GM19463 (cell line): ENCODE measurements around the gene CCDC15.
"Not testable (repeated sequence)": the region's sequence is repeated elsewhere in the genome, so short reads cannot be mapped to it uniquely, and the experiment has no call there.

Source experiments
- ATAC-seq: cut with Tn5 transposase; IDR thresholded peaks from one replicate; pipeline ENCODE4 v1.9.1; 2021; ENCODE audit warnings: mild to moderate bottlenecking, moderate library complexity; ENCODE audit not compliant: unreplicated experiment

The CCDC15 gene

GRCh38 chr11:124942466-124943253, 11.3 kb upstream of the CCDC15 start:
- no peak for ATAC-seq

GRCh38 chr11:124943254-124943616, 10.8 kb upstream of the CCDC15 start:
- no peak for ATAC-seq

GRCh38 chr11:124943741-124944140, 10.3 kb upstream of the CCDC15 start:
- no peak for ATAC-seq

DNA sequence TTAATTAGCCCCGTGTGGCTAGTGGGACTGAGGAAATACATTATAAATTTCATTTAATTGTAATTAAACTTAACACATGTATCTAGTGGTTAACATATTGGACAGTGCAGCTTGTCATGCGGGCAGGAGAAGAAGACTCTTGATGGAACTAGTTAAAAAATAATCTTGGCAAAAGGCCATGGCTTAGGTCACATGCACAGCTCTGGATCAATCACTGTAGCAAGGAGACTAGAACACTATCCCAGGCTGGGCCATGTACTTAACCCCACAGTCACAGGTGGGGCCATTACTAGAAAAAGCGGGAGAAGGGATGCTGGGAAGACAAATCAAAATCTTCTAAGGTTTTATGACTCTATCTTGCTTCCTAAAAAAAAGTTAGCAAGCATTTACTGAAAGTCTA, 9.4 kb upstream of the CCDC15 start:
- no peak for ATAC-seq

- no peak for ATAC-seq
Measured at GRCh38 chr11:124945826-124946225, 8.2 kb upstream of the CCDC15 start.

DNA sequence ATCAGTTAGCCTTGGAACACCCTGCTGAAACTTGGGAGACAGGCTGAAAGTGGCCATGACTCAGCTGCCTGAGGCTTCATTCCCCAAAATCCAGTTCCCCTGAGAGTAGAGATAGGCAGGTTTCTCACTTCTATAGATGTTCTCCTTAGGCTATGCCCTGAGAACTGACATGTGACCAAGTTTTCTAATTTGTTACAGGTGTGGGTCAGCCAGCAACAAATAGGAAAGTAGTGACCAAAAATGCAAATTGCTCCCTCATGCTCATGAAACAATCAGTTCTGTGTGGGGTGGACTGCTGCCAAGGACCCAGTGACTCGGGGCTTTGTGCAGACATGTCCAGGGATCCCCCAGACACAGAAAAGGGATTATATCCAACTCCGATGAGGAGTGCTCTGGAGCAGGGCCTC, 7.3 kb upstream of the CCDC15 start:
- no peak for ATAC-seq

- no peak for ATAC-seq
Measured at GRCh38 chr11:124950601-124951330, 3.2 kb upstream of the CCDC15 start.

DNA sequence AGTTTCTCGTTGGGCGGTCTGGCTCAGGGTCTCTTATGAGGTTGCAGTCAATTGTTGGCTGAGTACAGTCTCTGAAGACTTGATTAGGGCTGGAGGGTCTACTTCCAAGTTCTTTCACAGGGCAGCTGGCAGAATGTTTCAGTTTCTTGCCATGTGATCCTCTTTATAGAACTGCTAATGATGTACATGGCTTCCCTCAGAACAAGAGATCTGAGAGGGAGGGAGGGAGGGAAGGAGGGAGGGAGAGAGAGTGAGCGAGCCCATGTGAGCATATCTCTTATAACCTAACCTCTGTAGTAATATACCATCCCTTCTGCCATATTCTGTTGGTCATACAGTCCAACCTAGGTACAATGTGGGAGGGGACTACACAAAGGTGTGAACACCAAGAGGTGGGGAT, 2.7 kb upstream of the CCDC15 start:
- ATAC-seq: no peak

GRCh38 chr11:124954590-124954955, 571 bp downstream of the CCDC15 start:
- no peak for ATAC-seq

DNA sequence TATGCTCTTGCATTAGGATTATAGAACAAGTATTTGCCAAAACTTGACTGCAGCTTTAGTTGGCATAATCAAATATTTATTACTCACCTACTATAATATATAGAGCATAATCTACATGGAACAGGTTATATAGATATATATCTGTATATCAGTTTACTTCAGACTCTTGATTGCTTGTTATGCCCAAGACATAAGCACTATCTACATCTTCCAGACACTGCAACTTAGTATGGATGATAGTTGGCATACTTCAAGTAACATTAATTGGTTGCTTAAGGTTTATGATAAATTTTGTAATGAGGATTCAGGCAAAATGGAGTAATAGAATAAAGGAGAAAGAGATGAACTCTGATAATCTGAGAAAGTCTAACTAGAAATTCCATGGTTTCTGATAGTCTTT, 1.0 kb downstream of the CCDC15 start:
- no peak for ATAC-seq

DNA sequence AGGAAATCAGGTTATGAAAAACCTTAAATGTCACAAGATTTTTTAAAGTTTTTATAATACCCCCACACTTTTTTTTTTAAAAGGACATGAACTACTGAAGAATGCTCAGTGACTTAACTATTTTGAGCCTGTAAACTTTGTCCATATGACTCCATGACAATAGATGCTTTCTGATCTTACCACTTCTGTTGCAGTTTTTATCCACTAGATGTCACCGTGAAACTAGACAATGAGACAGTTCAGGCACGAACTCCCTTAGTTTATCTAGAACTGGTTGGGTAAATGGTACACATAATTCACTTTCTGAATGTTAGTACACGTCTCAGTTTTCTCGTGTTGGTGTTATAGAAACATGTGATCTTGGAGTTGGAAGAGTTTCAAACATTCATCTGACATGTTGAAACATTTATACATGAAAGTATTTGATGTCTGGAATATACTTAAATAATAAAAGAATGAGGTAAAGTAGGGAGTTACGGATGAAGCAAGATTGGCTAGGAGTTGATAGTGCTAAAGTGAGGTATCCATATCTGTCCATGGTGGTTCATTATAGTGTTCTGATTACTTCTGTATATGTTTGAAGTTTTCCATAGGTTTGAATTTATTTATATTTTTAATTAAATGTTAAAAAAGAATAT, 8.1 kb downstream of the CCDC15 start:
- ATAC-seq: no peak

- ATAC-seq: not testable (repeated sequence)
Measured at GRCh38 chr11:124968197-124968596, 14.2 kb downstream of the CCDC15 start.

DNA sequence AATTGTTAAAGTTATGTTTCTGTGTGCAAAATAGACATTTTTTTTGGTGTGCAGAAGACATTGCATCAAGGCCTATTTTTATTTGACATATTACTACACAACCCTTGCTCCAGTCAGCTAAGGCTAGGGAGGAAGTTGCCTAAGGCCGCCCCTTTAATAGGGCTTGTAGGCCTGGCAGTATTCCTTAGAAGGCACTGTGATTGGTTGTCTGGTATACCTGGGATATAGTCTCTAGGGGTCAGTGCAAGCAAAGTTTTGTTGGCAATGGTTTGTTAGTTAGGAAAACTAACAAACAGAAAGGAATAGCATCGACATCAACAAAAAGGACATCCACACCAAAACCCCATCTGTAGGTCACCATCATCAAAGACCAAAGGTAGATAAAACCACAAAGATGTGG, 16.9 kb downstream of the CCDC15 start:
- ATAC-seq: no peak

DNA sequence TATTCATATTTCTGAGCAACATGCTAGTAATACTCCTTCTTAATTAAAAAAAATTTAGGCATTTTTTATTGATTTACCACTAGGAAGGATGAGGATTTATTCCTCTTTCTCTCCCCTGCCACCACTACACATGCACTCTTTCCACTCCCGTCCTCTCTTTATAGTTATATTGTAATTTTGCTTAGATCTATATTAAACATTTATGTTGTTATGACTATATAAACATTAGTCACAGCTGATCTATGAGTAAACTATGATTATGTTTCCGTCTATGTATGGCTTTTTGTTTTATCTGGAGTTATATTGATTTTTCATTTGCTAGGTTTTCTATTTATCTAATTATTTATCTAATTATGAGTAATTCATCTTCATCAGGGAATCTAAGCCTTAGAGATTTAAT, 17.8 kb downstream of the CCDC15 start:
- no peak for ATAC-seq

DNA sequence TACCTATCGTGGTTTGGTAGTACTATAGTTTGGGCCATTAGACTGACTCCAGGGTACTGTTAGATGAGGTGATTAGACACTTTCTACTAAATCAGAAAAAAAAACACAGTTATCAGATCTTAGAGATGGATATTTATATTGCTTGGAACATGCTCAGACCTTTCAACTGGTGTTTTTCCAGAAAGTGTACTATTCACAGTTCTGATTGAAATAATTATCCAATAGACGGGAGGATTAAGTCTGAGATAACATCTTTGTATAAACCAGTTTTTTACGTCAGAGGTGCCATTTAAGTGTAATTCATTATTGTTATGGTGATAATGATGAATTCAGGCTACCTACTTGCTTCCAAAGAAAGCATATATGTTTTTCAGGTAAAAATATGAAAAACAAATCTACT, 22.5 kb downstream of the CCDC15 start:
- ATAC-seq: no peak

DNA sequence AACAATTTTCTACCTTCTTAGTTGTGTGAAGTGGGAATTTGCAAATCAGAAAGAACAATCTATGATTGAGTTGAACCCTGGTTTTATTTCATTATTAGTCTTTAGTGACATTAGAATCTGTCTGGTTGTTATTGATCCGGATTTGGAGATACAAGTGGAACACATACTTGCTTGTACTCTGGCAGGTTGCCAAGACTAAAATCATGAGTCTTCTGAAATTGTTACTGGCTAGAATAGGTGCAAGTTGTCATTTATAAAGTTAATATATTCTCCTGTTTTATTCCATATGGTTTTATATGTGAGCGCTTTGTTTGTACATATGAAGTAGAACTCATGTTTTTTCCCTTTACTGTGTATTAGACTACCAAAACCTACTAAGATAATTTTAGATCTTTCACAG, 23.0 kb downstream of the CCDC15 start:
- ATAC-seq: no peak

GRCh38 chr11:124978316-124978715, 24.3 kb downstream of the CCDC15 start:
- no peak for ATAC-seq

DNA sequence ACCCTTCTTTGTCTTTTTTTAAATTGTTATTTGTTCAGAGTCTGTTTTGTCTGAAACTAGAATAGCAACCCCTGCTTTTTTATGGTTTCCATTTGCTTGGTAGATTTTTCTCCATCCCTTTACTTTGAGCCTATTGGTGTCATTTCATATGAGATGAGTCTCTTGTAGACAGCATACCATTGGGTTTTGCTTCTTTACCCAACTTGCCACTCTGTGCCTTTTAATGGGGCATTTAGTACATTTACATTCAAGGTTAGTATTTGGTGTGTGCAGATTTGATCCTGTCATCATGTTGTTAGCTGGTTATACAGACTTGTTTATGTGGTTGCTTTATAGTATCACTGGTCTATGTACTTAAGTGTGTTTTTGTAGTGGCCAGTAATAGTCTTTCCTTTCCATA, 28.0 kb downstream of the CCDC15 start:
- ATAC-seq: no peak

- no peak for ATAC-seq
Measured at GRCh38 chr11:124983674-124984511, 29.9 kb downstream of the CCDC15 start.

DNA sequence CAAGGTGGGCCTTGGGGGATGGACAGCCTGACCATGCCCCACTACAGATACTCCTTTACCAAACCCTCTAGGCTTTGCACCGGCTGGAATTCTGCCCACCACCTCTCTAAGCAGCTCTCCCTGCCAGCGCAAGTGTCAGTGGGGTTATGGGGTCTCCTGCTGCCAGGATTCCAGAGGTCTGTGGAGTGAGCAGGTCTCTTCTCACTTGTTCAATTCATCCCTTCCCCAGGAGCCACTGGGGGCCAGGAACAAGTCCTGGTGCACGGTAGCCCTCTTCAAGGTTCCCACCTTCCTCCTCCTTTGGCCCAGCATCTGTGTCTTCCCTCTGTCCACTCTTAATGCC, 30.5 kb downstream of the CCDC15 start:
- ATAC-seq: no peak

- no peak for ATAC-seq
Measured at GRCh38 chr11:124987096-124987495, 33.1 kb downstream of the CCDC15 start.
